ENCODE measurements around the gene ITGA2B.
"Not testable (repeated sequence)": the region's sequence is repeated elsewhere in the genome, so short reads cannot be mapped to it uniquely, and the experiment has no call there.

Gene ITGA2B

DNA sequence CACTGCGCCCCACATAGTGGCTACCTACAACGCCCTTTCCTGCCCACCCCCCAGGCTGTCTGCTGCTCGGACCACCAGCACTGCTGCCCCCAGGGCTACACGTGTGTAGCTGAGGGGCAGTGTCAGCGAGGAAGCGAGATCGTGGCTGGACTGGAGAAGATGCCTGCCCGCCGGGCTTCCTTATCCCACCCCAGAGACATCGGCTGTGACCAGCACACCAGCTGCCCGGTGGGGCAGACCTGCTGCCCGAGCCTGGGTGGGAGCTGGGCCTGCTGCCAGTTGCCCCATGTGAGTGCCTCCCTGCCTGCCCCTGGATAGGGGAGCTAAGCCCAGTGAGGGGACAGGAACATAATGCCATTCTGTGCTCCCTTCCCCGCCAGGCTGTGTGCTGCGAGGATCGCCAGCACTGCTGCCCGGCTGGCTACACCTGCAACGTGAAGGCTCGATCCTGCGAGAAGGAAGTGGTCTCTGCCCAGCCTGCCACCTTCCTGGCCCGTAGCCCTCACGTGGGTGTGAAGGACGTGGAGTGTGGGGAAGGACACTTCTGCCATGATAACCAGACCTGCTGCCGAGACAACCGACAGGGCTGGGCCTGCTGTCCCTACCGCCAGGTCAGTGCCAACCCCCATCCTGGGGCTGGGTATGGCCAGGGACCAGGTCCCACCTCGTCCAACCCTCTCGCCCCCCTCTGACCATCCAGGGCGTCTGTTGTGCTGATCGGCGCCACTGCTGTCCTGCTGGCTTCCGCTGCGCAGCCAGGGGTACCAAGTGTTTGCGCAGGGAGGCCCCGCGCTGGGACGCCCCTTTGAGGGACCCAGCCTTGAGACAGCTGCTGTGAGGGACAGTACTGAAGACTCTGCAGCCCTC lies 37.3 kb downstream of the ITGA2B start:
- DNase-seq, result no peak

DNA sequence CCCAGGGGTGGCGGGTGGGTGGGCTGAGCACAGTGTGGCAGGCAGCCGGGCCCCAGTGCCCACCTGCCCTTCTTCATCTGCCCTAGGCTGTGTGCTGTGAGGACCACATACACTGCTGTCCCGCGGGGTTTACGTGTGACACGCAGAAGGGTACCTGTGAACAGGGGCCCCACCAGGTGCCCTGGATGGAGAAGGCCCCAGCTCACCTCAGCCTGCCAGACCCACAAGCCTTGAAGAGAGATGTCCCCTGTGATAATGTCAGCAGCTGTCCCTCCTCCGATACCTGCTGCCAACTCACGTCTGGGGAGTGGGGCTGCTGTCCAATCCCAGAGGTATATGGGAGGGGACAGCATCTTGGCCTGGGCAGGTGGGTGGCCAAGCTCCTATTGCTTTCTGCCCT lies 38.0 kb downstream of the ITGA2B start:
- no peak for DNase-seq

DNA sequence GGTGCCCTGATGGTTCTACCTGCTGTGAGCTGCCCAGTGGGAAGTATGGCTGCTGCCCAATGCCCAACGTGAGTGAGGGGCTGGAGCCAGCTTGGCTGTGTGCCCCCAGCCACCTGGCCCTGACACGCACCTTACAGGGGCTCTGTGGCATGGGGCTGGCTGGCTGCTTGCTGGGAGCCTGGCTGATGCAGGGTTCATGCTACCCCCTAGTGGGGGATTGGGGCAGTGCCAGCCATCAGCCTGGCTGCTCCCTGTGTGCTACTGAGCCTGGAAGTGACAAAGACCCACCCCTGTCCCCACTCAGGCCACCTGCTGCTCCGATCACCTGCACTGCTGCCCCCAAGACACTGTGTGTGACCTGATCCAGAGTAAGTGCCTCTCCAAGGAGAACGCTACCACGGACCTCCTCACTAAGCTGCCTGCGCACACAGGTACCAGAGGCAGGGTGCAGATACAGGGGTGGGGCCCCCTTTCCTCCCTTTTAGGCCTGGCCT lies 38.7 kb downstream of the ITGA2B start:
- DNase-seq, result peak; percentile 88

DNA sequence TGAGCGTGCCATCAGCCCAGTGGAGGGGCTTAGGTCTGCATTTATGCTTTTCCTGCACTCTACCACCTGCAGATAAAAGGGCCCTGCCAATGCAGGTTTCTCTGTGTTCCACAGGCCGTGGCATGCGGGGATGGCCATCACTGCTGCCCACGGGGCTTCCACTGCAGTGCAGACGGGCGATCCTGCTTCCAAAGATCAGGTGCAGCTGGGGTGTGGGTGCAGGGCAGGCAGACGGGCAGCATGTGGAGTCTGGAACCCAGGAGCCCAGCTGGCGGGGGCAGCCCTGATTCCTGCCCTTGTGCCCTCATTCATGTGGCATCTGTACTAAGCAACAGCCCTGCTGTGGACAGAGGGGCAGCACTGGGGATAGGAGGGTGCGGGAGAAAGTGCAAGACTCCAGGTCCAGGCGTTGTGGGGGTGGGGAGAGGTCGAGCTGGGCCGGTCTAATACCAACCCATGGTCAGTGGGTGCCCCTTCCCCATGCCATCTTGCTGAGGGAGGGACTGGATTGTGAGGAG lies 39.8 kb downstream of the ITGA2B start:
- no peak for DNase-seq

DNA sequence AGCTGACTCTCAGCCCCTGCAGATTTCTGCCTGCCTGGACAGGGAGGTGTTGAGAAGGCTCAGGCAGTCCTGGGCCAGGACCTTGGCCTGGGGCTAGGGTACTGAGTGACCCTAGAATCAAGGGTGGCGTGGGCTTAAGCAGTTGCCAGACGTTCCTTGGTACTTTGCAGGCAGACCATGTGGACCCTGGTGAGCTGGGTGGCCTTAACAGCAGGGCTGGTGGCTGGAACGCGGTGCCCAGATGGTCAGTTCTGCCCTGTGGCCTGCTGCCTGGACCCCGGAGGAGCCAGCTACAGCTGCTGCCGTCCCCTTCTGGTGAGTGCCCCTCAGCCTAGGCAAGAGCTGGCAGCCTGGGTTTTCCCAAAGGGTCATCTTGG lies 40.5 kb downstream of the ITGA2B start:
- DNase-seq, result no peak

DNA sequence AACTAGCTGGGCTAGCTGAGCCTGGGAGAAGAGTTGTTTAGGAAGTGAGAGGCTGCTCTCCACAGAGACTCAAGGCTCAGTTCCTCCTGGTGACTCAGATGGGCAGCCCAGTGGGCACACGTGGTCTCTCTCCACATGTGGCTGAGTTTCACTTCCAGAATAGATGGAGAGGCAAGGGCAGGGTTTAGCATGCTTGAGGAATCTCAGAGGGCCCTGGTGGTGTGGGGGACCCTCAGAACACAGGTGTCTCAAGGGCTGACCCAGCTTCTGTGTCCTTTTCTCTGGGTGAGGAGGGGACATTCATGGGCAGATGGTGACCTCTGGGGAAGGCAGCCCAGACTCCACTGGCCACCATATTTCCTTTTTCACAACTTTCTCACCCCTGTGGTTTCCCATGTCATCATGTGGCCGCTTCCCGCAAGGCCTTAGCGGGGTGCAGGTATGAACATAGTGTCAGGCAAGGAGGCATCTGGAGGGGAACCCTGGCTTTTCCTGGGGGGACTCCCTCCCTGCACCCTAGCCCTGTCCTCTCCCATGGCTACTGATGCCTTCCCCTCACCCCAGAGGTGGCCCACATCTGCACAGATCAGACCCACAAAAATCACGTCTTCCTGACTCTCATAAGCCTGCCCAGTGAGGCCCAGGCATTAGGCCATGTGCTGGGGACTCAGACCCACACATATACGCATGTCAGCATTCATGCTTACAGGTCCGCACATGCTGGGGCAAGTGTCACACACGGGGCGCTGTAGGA lies 41.0 kb downstream of the ITGA2B start:
- peak; percentile 46 for DNase-seq

DNA sequence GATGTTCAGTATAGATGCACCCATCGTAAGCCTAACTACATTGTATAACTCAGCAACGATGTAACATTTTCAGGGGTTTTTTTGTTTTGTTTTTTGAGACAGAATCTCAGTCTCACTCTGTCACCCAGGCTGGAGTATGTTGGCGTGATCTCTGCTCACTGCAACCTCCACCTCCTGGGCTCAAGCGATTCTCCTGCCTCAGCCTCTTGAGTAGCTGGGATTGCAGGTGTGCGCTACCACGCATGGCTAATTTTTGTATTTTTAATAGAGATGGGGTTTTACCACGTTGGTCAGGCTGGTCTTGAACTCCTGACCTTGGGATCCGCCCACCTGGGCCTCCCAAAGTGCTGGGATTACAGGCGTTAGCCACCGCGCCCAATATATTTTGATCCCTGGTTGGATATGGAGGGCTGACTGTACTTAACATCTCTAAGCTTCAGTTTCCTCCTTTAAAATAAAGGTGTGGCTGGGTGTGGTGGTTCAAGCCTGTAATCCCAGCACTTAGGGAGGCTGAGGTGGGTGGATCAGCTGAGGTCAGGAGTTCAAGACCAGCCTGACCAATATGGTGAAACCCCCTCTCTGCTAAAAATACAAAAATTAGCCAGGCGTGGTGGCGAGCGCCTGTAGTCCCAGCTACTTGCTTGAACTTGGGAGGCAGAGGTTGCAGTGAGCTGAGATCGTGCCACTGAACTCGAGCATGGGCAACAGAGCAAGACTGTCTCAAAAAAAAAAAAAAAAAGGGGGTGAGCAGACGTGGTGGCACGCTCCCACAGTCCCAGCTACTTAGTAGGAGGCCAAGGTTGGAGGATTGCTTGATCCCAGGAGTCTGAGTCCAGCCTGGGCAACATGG lies 42.0 kb downstream of the ITGA2B start:
- DNase-seq, result not testable (repeated sequence)

DNA sequence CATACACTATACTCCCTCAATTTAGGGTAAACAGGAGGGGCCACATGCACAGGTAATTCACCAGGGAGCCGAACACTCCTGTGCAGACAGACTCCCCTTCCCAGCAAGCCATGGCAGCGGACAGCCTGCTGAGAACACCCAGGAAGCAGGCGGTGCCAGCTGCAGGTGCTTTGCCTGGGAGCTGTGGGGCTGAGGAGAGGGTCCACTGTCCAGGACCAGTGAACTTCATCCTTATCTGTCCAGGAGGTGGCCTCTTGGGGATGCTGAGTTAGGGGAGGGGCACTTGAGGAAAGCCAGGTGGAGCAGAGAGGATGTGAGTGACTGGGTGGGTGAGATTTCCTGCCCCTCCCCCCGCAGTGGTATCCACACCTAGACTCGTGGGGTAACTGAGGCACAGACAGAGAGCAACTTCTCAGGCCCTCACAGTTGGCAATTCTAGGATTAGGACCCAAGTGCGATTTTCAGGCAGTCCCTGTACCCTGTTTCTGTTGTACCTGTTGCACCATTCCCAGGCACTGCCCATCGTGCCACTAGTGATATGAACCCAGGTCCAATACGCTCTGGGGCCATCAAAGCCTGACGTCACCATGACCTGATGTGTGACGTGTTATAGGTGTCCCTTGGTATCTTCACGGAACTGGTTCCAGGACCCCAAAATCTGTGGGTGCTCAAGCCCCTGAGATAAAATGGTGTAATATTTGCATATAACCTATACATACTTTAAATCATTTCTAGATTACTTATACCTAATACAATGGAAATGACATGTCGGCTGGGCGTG lies 43.2 kb downstream of the ITGA2B start:
- no peak for DNase-seq

DNA sequence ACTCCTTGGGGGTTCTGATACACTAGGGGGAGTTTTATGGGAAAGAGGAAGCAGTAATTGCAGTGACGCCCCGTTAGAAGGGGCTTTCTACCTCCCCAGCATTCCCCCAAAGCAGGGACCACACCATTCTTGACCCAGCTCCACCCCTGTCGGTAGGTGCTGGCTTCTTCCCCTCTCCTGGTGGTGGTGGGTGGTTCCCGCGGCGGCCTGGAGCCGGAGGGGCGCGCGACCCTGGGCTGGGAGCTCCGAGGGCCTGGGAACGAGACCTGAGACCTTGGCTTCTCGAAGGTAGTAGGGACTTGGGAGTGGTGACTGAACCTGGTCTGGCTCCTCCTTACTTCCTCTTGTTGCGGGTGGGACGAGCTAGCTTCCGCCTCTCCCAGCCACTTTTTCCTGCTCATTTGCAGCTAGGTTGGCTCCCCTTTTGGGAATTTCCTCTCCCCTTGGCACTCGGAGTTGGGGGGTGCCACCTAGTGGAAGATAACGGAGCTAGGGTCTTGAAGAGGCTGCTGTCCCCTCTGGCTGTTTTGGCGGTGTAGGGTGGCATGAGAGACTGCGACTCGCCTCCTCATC lies 43.9 kb downstream of the ITGA2B start:
- peak; percentile 76 for DNase-seq

DNA sequence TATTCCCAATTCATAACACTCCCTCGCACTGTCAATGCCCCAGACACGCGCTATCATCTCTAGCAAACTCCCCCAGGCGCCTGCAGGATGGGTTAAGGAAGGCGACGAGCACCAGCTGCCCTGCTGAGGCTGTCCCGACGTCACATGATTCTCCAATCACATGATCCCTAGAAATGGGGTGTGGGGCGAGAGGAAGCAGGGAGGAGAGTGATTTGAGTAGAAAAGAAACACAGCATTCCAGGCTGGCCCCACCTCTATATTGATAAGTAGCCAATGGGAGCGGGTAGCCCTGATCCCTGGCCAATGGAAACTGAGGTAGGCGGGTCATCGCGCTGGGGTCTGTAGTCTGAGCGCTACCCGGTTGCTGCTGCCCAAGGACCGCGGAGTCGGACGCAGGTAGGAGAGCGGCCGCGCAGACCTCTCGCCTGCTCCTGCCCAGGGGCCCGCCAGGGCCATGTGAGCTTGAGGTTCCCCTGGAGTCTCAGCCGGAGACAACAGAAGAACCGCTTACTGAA lies 44.5 kb downstream of the ITGA2B start, which contains the start of gene GRN:
TSS of gene GRN (plus strand) at position 364 of the 515 bp plus-strand sequence. CDS start 3,863 bp downstream, outside the sequence.
- peak; percentile 98 for DNase-seq

DNA sequence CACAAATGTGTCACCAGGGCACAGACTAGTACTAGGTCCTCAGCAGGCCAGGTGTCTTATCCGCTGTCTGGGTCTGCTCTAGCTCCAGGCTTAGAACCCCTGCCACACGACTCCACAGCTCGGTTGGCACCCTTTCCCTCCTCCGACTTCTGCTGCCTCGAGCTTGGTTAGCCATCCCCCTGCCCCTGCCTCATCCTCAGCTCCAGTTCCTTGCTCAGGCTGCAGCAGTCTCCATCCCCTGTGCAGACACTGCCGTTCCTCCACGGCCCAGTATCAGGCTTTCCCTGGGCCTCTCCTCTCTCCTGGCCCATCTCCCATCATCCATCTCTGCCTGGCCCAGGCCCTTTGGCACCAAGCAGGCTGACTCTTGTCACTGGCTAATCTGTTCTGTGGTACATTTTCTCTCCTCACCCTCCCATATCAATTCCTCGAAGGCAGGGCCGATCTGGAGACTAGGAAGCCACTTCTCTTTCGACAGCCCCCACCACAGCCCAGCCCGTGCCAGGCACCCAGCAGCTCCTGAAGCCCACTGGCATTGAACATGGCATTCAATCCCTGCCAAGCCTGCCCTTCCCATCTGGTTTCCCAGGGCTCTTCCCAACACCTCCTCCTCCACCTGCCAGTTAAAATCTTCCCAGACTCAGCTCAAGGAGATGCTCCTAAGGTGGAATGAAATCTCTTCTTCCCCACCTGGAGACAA lies 45.8 kb downstream of the ITGA2B start:
- DNase-seq, result no peak

DNA sequence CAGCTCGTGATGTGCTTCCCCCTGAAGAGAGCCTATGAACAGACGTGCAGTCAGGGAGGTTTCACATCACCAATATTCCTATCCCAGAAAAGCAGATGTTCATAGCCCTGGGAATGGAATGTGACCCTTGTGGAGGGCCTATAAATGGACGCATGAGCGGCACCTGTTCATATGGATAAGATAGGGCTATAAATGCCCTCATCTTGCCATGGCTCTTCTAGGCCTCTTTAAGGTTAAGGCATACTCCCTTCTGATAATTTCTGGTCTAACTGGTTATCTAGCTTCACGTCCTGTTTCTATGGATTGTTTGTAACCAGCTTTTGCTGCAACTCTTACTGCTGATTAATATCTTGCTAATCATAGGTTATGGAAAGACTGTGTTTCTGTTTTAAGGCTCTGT lies 48.9 kb downstream of the ITGA2B start:
- not testable (repeated sequence) for DNase-seq

DNA sequence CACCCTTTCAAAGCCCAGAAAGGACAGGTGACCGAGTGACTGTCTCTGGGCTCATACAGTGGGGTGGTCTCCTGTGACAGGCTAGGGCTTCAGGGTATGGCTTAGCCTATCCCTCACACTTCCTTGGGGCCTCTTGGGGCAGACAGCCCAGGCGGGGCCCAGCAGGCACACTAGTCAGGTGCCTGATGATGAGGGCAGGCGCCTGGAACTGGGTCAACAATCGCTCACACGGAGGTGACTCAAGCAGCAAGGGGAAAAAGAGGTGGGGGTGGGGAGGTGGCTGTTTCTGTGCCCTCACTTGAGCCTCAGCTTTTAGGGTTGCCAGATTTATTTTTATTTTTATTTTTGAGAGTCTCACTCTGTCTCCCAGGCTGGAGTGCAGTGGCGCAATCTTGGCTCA lies 50.7 kb downstream of the ITGA2B start:
- DNase-seq, result no peak

DNA sequence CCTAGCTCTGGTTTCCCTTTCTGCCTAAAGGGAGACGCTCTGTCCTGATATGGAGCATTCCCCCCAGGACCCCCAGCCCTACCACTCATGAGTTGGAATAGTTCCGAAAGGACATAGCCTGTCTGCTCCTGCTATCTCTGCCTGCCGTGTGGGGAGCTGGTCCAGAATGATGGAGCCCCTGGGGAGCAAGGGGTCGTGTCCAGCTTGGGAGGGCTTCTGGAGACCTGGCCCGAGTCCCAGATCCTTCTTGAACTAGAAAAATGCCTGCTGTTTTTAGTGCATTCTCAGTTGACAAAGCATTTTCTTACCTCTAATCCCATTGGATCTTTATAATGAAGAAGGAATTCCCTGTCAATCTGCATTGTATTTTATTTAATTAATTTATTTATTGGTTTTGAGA lies 53.5 kb downstream of the ITGA2B start:
- no peak for DNase-seq

DNA sequence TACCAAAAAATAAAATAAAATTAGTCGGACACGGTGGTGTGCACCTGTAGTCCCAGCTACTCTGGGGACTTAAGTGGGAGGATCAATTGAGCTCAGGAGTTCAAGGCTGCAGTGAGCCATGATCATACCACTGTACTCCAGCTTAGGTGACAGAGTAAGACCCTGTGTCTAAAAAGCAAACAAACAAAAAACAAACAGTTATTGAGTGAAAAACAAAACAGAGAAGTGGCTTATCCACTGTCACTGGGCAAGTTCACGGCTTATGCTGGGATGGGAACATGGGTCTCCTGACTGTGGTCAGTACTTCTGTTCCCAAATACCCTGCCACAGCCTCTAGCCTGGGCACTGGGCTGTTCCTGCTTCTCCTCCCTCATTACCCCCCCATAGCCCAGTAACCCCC lies 53.9 kb downstream of the ITGA2B start:
- no peak for DNase-seq

DNA sequence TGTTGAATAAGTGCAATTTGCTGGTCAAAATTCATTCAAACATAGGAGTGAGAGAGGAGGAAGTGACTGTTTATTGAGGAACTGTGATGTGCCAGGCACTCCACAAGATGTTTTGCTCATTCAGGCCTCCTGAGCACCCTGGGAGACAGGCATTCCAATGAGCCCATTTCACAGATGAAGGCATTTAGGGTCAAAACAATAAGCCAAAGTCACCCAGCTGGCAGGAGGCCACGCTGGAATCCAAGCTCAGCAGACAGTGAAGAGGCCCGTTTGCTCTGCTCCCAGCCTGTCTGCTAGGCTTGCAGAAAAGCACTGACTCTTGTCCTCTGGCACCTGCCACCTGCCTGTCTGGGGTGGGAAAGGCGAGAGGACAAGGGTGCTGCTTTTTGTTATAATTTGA lies 54.7 kb downstream of the ITGA2B start:
- DNase-seq, result no peak

DNA sequence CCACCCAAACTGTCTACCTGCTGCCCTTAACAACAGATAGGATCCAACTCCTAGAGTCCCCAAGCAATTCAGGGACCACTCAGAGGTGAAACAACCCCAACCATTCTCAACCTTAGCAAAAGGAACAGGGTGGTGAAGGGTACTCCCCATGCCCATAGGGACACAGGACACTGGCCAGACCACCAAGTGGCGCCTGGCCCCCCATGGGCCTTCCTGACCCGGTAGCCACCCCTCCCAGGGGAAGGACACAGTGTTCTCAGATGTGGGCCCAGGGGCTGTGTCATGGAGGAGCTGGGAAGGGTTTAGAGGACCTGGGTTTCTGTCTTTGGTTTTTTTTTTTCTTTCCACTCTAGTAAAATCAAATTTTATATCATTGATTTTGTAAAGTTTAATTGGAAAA lies 55.1 kb downstream of the ITGA2B start:
- DNase-seq, result no peak

DNA sequence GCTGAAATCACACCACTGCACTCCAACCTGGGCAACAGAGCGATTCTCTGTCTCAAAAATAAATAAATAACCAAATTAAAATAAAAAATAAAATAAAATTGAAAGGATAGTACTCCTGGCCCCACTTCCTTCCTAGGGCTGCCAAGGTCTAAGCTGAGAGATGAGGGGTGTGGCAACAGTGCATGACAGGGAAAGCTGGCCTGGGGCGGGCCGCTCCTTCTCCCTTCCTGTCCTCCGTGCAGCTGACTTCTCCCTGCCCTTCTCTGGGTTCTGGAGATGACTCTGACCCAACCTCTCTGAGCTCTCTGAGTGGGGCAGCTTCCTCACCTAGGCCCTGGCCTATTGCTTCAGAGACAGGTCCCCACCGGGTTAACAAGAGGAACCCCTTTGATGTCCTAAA lies 56.1 kb downstream of the ITGA2B start:
- DNase-seq, result no peak

DNA sequence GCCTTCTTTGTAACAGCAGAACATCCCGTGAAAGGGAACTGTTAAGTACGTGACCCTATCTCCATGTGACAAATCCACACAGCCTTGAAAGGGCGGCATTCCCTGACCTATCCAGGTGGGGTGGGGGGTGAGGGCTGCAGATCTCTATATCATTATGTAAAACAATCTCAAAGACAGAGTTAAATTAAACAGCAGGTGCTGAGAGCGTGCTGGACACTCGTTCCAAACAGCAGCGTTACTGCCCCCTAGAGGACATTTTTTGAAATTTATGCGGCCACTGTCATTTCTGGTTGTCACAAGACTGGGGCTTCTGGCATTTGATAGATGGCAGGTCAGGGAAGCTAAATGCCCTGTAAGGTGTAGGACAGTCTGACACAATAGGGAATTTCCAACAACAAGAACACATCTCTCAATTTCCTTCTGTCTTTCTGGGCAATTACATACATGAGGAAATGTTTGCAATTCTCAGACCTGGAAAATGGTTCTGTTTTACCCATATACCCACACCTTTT lies 58.1 kb downstream of the ITGA2B start:
- peak; percentile 92 for DNase-seq

DNA sequence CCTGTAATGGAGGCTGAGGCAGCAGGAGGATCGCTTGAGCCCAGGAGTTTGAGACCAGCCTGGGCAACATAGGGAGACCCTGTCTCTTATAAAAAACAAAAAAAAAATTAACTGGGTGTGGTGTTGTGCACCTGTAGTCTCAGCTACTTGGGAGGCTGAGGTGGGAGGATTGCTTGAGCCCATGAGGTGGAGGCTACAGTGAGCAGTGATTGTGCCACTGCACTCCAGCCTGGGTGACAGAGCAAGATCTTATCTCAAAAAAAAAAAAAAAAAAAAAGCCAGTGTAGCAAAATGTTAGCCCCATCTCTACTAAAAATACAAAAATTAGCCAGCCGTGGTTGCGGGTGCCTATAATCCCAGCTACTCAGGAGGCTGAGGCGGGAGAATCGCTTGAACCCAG lies 59.2 kb downstream of the ITGA2B start:
- not testable (repeated sequence) for DNase-seq
